ENCODE results near the gene MAPK1.
"Not testable (repeated sequence)": the region's sequence is repeated elsewhere in the genome, so short reads cannot be mapped to it uniquely, and the experiment has no call there.

The MAPK1 gene

DNA sequence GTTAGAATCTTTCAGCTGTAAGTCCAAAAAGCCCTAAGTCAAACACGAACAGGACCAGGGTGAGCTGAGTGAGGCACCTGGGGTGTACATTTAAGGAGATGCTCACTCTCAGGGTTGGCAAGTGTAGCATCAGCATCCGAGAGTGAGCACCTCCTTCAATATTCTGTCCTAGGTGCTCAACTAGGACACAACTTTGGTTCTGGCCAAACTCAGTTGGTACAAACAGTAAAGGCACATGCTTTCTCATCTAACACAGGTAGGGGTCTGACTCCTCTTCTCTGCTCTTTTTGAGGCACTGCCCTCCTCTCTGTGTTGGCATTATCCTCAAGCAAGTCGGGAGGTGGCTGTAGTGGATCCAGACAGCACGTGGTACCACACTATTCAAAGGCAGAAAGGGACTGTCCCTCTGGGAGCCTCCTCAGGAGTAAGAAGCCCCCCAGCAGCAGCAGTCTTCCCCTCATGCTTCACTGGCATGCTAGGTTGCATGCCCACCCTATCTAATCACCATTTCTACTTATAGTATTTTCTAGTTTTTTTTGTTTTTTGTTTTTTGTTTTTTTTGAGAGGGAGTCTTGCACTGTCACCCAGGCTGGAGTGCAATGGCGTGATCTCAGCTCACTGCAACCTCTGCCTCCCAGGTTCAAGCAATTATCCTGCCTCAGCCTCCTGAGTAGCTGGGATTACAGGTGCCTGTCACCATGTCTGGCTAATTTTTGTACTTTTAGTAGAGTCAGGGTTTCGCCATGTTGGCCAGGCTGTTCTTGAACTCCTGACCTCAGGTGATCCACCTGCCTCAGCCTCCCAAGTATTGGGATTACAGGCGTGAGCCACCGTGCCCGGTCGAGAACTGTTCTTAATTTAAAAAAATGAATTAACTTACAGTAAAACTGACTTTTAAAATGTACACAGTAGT is 14.7 kb upstream of the MAPK1 start:
- no peak for DNase-seq (ENCODE audit: low read depth in 2 of 2)

DNA sequence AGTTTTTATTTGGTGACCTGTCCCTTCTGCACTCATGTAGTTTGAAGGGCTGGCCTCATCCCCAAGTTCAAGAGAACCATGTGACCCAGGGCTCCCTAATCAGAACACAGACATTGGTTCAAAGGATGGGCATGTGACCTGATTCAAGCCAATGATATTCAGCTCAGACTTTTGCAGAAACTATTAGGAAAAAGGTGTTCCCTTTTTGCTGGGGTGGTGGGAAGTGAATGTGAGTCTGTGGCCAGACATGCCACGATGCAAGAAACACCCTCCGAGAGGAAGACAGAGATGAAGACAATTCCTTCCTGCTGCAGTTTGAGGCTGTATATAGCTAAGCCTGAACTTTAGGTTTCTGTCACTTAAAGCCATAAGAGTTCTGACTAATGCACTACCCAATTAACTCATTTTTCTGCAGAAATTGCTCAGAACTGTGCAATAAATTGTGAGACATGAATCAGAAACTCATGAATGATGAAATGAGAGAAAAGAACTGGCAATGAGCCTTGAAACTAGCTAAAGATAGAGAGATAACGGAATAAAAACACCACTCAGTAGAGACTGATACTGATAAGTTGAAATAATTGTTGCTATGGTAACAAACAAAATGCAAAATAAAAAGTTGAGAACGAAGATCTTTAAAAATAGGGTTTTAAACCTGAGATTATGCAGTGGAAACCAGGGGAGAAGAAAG is 9.2 kb upstream of the MAPK1 start:
- peak in 1 of 2 donors; percentile 9 for DNase-seq (ENCODE audit: low read depth in 2 of 2)

DNA sequence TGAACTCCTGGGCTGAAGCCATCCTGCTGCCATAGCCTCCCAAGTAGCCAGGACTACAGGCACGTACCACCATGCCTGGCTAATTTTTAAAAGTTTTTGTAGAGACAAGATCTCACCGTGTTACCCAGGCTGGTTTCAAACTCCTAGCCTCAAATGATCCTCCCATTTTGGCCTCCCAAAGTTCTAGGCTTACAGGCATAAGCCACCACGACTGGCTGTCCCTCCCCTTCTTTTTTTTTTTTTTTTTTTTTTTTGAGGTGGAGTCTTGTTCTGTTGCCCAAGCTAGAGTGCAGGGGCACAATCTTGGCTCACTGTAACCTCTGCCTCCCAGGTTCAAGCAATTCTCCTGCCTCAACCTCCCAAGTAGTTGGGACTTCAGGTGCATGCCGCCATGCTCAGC is 7.5 kb upstream of the MAPK1 start:
- not testable (repeated sequence) for DNase-seq (ENCODE audit: low read depth in 2 of 2)

DNA sequence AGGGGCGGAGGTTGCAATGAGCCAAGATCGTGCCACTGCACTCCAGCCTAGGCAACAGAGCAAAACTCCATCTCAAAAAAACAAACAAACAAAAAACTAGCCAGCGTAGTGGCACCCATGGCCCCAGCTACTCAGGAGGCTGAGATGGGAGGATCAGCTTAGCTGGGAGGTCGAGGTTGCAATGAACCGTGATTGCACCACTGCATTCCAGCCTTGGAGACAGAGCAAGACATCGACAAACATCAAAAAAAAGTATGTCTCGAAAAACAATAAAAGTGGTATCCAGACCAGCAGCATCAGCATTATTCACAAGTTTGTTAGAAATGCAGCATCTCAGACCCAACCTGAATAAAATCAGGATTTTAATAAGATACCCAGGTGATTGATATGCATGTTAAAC is 6.2 kb upstream of the MAPK1 start:
- DNase-seq (ENCODE audit: low read depth in 2 of 2) = no peak

DNA sequence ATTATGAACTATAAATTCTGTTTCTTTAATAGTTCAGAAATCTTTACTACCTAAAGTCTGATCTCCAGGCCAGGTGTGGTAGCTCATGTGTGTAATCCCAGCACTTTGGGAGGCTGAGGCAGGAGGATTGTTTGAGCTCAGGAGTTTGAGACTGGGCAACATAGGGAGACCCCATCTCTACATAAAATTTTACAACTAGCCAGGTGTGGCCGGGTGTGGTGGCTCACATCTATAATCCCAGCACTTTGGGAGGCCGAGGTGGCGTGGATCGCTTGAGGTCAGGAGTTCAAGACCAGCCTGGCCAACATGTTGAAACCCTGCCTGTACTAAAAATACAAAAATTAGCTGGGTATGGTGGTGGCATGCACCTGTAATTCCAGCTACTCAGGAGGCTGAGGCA is 5.3 kb upstream of the MAPK1 start:
- not testable (repeated sequence) for DNase-seq (ENCODE audit: low read depth in 2 of 2)

DNA sequence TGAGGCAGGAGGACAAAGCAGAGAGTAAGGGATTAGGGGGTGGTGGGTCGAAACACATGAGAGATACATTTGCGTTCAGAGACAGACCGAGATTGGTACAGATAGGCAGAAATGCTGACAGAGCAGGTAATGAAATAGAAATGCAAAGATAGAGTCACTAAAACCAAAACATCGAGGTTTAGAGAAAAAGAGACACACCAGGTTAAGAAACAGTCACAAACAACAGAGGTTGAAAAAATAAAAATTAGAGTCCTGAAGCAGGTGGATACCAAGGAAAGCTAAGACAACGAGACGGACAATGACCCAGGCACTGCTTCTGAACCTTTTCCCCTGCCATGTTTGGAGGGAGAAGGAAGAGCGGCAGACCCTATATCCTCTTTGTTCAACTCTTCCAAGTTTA is 1.2 kb upstream of the MAPK1 start:
- no peak for DNase-seq (ENCODE audit: low read depth in 2 of 2)

DNA sequence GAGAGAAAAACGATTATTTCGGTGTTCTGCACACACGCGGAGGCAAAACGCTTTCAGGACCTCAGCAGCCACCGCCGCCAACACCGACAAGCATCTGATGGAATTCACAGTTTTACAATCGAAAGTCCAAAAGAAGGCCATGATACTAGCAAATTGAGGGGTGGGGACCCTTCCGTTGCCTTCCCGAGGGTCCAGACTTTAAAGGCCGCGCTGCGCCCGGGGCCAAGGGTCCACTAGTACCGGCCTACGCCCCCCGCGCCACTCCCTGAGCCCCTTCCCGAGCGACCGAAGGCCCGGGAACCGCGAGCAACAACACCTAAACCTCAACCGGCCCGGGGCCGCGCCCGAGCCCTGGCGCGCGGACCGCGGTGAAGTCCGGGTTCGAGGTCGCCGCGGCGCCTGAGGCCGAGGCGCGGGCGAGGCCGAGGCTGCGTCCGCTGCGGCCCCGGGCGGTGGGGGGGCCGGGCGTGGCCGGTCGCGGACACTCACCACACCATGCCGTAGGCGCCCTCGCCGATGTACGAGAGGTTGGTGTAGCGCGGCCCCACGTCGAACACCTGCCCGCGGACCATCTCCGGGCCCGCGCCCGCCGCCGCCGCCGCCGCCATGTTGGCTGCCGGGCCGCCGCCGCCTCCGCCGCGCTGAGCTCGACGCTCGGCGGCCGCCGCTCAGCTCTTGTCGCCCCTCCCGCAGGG is 465 bp downstream of the MAPK1 start:
- peak; percentile 15 to 25 for DNase-seq (ENCODE audit: low read depth in 2 of 2)

DNA sequence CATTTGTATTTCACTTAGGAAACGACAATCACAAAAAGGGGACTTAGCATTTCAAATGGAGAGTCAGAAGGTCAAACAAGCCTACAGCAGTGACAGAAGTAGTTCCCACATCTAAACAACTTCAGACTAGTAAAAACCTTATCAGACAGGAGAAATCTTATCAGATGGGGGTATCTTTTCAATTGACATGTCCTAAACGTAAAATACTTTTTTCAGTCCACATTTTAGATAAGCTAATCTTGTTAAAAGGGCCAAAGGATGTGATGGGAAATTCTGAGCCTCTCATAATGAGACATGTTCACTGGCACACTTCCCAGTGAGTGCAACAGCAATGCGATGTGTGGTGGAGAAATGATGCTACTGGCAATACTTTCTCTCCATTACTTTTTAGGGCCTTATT is 2.4 kb downstream of the MAPK1 start:
- DNase-seq (ENCODE audit: low read depth in 2 of 2) = no peak

DNA sequence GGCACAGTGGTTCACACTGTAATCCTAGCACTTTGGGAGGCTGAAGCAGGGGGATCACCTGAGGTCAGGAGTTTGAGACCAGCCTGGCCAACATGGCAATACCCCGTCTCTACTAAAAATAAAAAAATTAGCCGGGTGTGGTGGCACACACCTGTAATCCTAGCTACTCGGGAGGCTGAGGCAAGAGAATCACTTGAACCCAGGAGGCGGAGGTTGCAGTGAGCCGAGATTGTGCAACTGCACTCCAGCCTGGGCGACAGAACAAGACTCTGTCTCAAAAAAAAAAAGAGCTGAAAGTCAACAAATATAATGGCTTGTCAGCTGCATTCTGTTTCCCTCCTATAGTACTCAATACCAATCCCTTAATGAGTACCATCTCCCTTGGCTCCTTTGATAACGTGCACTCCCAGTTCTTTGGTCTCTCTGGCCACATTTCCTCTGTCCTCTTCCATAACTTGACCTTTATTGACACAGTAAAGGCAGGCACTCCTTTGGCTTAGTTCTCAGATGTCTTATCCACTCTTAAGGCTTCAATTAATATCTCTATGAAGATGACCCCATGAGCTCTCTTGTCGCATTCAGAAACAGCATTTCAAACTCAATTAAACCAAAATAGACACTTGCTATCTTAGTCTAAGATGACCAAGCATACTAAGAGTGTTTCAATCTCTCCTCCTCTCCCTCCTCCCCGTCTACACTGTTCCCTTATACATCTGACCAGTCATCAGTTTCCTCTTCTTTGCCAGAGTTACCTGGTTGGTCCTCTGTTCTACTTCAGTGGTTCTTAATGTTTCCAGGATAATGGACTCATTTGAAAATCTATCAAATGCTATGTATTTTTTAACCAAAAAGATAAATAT is 4.8 kb downstream of the MAPK1 start:
- DNase-seq (ENCODE audit: low read depth in 2 of 2) = no peak

DNA sequence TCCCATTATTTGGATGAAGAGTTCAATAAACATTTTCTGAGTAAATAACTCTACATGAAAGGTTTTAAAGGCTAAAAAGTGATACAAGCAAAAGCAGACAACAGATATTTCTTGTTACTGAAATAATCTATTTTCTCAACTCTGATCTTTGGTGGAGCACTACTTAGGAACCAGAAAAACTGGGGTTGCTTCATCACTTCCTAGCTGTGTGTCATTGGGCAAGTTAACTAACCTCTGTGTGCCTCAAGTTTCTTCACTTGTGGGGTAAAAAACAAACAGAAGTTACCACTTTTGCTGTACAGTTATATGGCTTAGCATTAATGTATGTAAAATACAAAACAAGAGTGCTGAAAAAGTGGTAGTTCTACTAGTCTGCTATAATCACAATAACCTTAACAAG is 5.6 kb downstream of the MAPK1 start:
- no peak for DNase-seq (ENCODE audit: low read depth in 2 of 2)

DNA sequence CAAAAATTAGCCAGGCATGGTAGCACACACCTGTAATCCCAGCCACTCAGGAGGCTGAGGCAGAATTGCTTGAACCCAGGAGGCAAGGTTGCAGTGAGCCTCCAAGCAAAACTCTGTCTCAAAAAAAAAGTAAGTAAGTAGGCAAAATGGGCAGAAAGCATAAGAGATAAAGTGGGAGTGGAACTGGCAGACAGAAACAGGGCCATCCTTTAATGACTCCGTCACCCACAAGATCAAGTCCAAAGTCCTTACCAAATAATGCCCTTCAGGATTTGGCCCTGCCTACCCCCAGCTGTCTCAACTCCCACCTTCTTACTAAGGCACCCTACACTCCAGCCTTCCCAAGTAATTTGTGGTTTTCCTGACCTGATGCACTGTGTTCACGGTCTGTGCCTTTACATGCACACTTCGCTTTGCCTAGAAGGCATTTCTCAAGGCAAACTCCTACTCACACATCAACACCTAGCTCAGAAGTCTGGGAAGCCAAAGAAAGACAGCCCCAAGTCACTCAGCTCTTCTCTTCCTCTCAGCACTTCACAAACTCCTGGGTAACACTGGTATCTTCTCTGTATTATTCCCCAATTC is 6.1 kb downstream of the MAPK1 start:
- no peak for DNase-seq (ENCODE audit: low read depth in 2 of 2)

DNA sequence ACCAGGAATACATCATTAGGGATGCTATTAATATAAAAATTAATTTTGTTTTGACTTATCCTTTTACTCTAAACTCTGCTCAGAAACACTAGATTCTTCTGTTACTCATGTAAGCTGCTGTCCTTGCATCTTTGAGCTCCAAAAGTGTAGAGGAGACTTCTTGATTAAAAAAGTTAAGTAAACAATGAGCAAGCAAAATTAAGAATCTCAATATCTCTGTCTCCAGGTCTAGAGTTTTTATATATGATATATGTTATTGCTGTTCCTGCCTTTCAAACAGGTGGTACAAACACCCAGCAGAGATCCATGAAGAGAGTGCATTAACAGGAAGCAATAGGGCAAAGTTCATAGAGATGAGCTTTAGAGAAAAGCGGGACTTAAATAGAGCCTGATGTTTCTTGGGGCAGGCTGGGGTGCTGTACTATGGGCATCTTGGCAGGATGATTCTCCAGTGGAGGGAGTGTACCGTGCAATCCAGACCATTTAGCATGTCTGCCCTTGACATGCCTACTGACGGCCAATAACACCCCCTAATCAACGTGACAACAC is 6.9 kb downstream of the MAPK1 start:
- DNase-seq (ENCODE audit: low read depth in 2 of 2) = no peak

DNA sequence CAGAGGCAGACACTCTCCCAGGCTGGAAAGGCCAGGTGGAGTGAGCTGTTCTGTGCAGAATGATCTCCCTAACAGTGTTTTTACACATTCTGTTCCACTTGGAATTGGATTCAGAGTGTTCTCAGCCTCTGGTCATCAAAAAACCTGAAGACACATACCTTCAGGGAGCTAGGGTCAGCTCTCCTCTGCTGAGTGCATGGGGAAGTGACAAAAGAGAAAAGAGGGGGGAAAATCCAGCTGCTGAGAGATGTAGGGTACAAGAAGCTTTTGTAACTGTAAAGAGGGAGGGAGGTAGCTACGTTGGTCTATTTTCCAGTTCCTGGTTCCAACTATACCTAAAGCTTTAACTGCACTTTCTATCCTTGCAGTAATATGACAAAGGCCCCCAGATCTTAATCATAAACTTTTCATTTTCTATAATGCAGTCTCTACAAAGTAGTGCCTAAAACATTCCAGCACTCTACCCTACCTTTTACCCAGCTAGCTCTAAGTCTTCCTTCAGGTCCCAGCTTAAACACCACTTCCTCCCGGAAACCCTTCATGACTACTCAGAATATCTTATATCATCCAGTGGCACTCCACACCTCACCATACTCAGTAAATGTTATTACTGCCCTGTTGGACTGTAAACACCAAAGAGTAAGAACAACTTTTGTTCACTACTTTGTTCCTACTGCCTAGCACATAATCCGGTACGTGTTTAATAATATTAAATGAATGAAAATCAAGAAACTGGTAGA is 9.2 kb downstream of the MAPK1 start:
- DNase-seq (ENCODE audit: low read depth in 2 of 2) = no peak

DNA sequence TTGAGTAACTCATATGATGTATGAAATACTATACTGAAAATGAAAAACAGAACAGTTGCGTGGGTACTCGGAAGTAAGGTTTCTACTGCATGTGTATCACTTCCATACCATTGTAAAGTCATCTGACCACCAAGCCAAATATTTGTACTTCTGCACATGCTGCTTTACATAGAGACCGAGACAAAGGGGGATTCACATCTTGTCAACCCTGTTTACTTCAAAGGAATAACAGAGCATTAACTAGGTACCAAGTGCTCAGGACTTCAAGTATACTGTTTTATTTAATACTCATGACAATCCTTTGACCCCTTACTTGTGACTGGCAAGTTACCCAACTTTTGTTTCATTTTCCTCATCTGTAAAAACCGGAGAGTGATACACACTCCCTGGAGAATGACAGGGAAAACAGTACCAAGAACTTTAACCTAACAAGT is 9.9 kb downstream of the MAPK1 start:
- no peak for DNase-seq (ENCODE audit: low read depth in 2 of 2)

DNA sequence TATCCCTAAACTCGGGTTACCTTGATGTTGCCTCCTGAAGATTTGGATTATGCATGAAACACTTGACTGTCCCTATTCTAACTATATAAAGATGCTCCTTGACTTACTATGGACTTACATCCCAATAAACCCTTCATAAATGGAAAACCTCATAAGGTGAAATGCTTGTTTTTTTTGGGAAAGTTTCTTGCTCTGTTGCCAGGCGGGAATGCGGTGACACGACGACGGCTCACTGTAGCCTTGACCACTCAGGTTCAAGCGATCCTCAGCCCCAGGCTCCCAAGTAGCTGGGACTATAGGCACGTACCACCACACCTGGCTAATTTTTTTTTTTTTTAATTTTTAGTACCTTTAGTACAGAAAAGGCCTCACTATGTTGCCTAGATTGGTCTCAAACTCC is 10.6 kb downstream of the MAPK1 start:
- no peak for DNase-seq (ENCODE audit: low read depth in 2 of 2)

DNA sequence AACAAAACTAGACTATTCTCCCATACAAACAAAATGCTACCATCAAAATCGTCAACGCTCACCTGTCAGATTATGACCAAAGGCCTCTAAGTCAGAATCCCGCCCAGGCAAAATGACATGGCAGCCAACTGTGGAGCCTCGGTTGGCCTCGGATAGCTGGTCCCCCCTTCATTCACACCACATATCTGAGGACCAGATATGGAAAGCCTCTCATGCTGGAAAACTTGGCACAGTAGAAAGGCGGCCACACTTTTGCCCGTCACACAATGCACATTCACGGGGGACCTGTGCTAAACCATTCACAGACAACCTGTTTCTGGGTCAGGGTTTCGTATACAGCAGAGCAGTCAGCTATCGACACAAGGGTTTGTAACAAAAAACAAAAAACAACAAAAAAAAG is 11.2 kb downstream of the MAPK1 start:
- DNase-seq (ENCODE audit: low read depth in 2 of 2) = no peak

DNA sequence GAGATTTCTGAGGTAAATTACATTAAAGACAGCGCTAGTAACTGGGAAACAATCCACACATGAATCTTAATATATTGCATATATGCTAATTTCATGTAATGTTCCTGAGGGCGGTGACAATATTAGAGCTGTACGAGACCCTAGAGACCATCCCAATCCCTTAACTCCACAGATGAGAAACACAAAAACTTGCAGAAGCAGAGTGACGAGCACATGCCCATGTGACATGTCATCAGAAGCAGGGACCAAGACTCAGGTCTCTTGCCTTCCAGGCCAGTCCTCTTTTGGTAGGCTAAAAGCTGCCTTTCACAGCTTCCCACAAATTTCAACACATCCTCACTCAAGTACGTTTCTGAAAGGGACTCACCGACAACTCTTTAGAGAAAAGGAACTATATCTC is 11.8 kb downstream of the MAPK1 start:
- DNase-seq (ENCODE audit: low read depth in 2 of 2) = no peak

DNA sequence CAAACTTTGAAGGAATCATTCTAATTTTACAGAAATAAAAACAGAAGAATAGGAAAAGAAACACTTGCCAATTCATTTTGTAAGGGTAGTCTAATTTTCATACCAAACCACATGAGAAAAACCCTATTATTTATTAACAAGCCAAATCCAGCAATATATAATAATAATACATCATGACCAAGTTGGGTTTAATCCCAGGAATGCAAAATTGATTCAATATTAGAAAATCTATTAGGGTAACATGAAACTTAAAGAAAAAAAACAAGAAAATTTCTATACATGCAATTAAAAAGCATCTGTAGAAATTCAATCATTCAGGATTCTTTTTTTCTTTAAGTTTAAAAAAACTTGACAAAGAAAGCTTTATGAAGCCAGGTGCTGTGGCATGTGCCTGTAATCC is 16.8 kb downstream of the MAPK1 start:
- DNase-seq (ENCODE audit: low read depth in 2 of 2) = no peak

DNA sequence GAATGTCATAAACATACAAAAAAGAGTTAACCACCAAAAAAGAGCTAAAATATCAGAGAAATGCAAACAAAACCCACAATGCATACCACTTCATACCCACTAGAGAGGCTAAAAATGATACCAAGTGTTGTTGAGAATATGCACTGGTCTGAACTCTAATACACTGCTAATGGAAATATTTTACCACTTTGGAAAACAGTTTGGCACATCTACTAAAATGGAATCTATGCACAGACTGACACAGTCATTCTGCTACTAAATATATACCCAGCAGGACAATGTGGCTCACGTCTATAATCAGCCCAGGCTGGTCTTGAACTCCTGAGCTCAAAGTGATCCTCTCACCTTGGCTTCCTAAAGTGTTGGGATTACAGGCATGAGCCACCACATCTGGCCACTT is 18.0 kb downstream of the MAPK1 start:
- DNase-seq (ENCODE audit: low read depth in 2 of 2) = no peak

DNA sequence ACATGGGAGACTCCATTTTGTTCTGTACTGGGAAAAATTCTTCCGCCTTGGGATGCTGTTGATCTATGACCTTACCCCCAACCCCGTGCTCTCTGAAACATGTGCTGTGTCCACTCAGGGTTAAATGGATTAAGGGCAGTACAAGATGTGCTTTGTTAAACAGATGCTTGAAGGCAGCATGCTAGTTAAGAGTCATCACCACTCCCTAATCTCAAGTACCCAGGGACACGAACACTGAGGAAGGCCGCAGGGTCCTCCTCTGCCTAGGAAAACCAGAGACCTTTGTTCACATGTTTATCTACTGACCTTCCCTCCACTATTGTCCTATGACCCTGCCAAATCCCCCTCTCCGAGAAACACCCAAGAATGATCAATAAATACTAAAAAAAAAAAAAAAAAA is 19.4 kb downstream of the MAPK1 start:
- DNase-seq (ENCODE audit: low read depth in 2 of 2) = not testable (repeated sequence)

Measured in stimulated activated CD4-positive, alpha-beta T cell treated with anti-CD3 and anti-CD28 coated beads, Interleukin-1b, Interleukin-23, amount 100 ng/mL, for 4 hours (primary cell).